ENCODE results near the gene GOLGA2.

The GOLGA2 gene

DNA sequence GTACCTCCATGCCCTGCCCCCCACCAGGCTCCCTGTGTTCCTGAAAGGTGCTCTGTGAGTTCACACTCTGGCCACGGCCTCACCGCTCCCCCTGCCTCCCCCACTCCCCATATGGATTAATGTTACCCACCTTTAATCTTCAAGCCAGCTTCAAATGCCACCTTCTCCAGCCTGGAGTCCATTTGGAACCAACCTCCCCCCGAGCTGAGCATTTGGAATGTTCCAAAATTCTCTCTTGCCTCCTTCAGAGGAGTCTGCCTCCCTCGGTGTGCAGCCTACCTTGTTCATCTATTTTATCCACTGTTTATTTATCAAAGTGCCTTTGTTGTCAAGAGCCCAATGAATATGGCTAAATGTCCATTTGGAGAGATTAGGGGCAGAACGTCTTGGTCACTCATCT lies 4.3 kb downstream of the GOLGA2 start:
- no peaks in the 10 kb centered on the region for H4K20me1 ChIP-seq (ENCODE audit: low read depth, low read length)
- H3K9me3 ChIP-seq (ENCODE audit: insufficient read depth, low read length): no peaks in the 10 kb centered on the region
- no peak overlapping the region for H3K4me2 ChIP-seq (ENCODE audit: low read depth, low read length, poor library complexity, severe bottlenecking)
- H3K36me3 ChIP-seq (ENCODE audit: low read length): no peaks in the 10 kb centered on the region
- no peak overlapping the region for H2AFZ ChIP-seq (ENCODE audit: low read depth, low read length, severe bottlenecking)
- no peak overlapping the region for H3K9ac ChIP-seq (ENCODE audit: low read length)
- H3K27ac ChIP-seq (ENCODE audit: low read depth, low read length): no peak overlapping the region
- H3K79me2 ChIP-seq (ENCODE audit: insufficient read depth, low read length): peaks cover 13% of the 10 kb centered on the region
- H3F3A ChIP-seq (ENCODE audit: insufficient read depth): no peaks in the 10 kb centered on the region
- no peak overlapping the region for H3K4me3 ChIP-seq (ENCODE audit: insufficient read depth, low read length, poor library complexity, severe bottlenecking)
- H3K27me3 ChIP-seq (ENCODE audit: low read length): no peaks in the 10 kb centered on the region
- H3K9me2 ChIP-seq (replicated peaks; ENCODE audit: insufficient read depth, low read length): no peaks in the 10 kb centered on the region
- TF ChIP-seq, protein P1, sequence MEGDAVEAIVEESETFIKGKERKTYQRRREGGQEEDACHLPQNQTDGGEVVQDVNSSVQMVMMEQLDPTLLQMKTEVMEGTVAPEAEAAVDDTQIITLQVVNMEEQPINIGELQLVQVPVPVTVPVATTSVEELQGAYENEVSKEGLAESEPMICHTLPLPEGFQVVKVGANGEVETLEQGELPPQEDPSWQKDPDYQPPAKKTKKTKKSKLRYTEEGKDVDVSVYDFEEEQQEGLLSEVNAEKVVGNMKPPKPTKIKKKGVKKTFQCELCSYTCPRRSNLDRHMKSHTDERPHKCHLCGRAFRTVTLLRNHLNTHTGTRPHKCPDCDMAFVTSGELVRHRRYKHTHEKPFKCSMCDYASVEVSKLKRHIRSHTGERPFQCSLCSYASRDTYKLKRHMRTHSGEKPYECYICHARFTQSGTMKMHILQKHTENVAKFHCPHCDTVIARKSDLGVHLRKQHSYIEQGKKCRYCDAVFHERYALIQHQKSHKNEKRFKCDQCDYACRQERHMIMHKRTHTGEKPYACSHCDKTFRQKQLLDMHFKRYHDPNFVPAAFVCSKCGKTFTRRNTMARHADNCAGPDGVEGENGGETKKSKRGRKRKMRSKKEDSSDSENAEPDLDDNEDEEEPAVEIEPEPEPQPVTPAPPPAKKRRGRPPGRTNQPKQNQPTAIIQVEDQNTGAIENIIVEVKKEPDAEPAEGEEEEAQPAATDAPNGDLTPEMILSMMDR (IDR thresholded peaks at IDR 0.05; ENCODE audit: insufficient read depth, low read length, poor library complexity, severe bottlenecking): no peak
- no peak for TF ChIP-seq EZH2phosphoT487 (conservative IDR thresholded peaks at IDR 0.05; ENCODE audit: low read length)

- Histone ChIP-seq H3K27ac (ENCODE audit: low read depth, low read length) (no peak overlapping the region), H3K27me3 (ENCODE audit: low read length) (no peaks in the 10 kb centered on the region), H3F3A (ENCODE audit: insufficient read depth) (no peaks in the 10 kb centered on the region), H3K4me3 (ENCODE audit: insufficient read depth, low read length, poor library complexity, severe bottlenecking) (no peak overlapping the region), H3K79me2 (ENCODE audit: insufficient read depth, low read length) (peaks cover 13% of the 10 kb centered on the region), H3K4me2 (ENCODE audit: low read depth, low read length, poor library complexity, severe bottlenecking) (no peak overlapping the region), H4K20me1 (ENCODE audit: low read depth, low read length) (no peaks in the 10 kb centered on the region), H2AFZ (ENCODE audit: low read depth, low read length, severe bottlenecking) (no peak overlapping the region), H3K9me3 (ENCODE audit: insufficient read depth, low read length) (no peaks in the 10 kb centered on the region), H3K36me3 (ENCODE audit: low read length) (no peaks in the 10 kb centered on the region), H3K9ac (ENCODE audit: low read length) (no peak overlapping the region), H3K9me2 (replicated peaks; ENCODE audit: insufficient read depth, low read length) (no peaks in the 10 kb centered on the region)
- TF ChIP-seq, protein P1 (IDR thresholded peaks at IDR 0.05; ENCODE audit: insufficient read depth, low read length, poor library complexity, severe bottlenecking): no peak
- TF ChIP-seq EZH2phosphoT487 (conservative IDR thresholded peaks at IDR 0.05; ENCODE audit: low read length): no peak
Observed at GRCh38 chr9:128271112-128271511, 4.7 kb downstream of the GOLGA2 start.

GRCh38 chr9:128266868-128267590 lies 8.8 kb downstream of the GOLGA2 start:
- H3K36me3 ChIP-seq (ENCODE audit: low read length): no peaks in the 10 kb centered on the region

More at GRCh38 chr9:128266868-128267590, 8.8 kb downstream of the GOLGA2 start:
- Histone ChIP-seq H3K27ac (ENCODE audit: low read depth, low read length) (no peak overlapping the region), H3K9me2 (replicated peaks; ENCODE audit: insufficient read depth, low read length) (no peaks in the 10 kb centered on the region), H3K27me3 (ENCODE audit: low read length) (no peaks in the 10 kb centered on the region), H4K20me1 (ENCODE audit: low read depth, low read length) (no peaks in the 10 kb centered on the region), H3K9ac (ENCODE audit: low read length) (no peak overlapping the region), H3K4me2 (ENCODE audit: low read depth, low read length, poor library complexity, severe bottlenecking) (no peak overlapping the region), H3F3A (ENCODE audit: insufficient read depth) (no peaks in the 10 kb centered on the region), H3K9me3 (ENCODE audit: insufficient read depth, low read length) (no peaks in the 10 kb centered on the region), H2AFZ (ENCODE audit: low read depth, low read length, severe bottlenecking) (no peak overlapping the region), H3K79me2 (ENCODE audit: insufficient read depth, low read length) (no peaks in the 10 kb centered on the region), H3K4me3 (ENCODE audit: insufficient read depth, low read length, poor library complexity, severe bottlenecking) (no peak overlapping the region)
- no peak for TF ChIP-seq EZH2phosphoT487 (conservative IDR thresholded peaks at IDR 0.05; ENCODE audit: low read length)
- TF ChIP-seq, protein P1 (IDR thresholded peaks at IDR 0.05; ENCODE audit: insufficient read depth, low read length, poor library complexity, severe bottlenecking): no peak

All from SU-DHL-6 (cell line).